ENCODE results near the gene MED26. TPM values are rescaled to one million over a fixed set of nuclear protein-coding genes. Genes with fewer than 3 reads are reported as not detected.
A peak's percentile ranks its signal among the peaks of the same experiment; 100 is the strongest.

The MED26 gene
- total and polyA plus RNA-seq, 10 of the 15 experiments (the other 5 are each of a cell fraction or from before 2014, with no cell fraction given) = 1.1 to 21.4 (median 9.7) TPM

- TF ChIP-seq BHLHE40 (IDR thresholded peaks at IDR 0.05; ENCODE audit: borderline replicate concordance in 1 of 2, low read depth in 2 of 2, low read length in 1 of 2) (peak in 1 of 2 experiments; percentile 79; a peak in 2 of 4 replicates), RELA (IDR thresholded peaks at IDR 0.05; ENCODE audit: borderline replicate concordance, partially characterized antibody) (no peak), SIN3A (IDR thresholded peaks at IDR 0.05; ENCODE audit: low read depth, low read length) (no peak), NKRF (conservative IDR thresholded peaks at IDR 0.05) (no peak; the same call in none of the 2 replicates), CBFB (IDR thresholded peaks at IDR 0.05; ENCODE audit: low read depth) (no peak), KAT2A (conservative IDR thresholded peaks at IDR 0.05; ENCODE audit: control insufficient read depth, low read depth, low read length) (no peak), KLF5 (IDR thresholded peaks at IDR 0.05; ENCODE audit: partially characterized antibody) (no peak), PAX8 (IDR thresholded peaks at IDR 0.05) (no peak), NFYA (IDR thresholded peaks at IDR 0.05; ENCODE audit: borderline replicate concordance, low read depth, low read length) (no peak), WRNIP1 (IDR thresholded peaks at IDR 0.05; ENCODE audit: borderline replicate concordance, low read depth, low read length) (no peak), ELK1 (IDR thresholded peaks at IDR 0.05; ENCODE audit: low read depth, low read length) (no peak), ZBED1 (IDR thresholded peaks at IDR 0.05; ENCODE audit: borderline replicate concordance) (no peak), FOXK2 (IDR thresholded peaks at IDR 0.05) (no peak), ETV6 (conservative IDR thresholded peaks at IDR 0.05 in 1 of 2, IDR thresholded peaks at IDR 0.05 in 1 of 2; ENCODE audit: borderline replicate concordance in 1 of 2, low read depth in 1 of 2) (no peak), SREBF2 (IDR thresholded peaks at IDR 0.05; ENCODE audit: low read length) (no peak), EGR1 (IDR thresholded peaks at IDR 0.05; ENCODE audit: borderline replicate concordance in 1 of 2, low read depth in 2 of 2, low read length in 2 of 2) (peak in 1 of 2 experiments; percentile 89; a peak in 2 of 3 replicates), SREBF1 (IDR thresholded peaks at IDR 0.05; ENCODE audit: low read length) (no peak), ZNF207 (IDR thresholded peaks at IDR 0.05; ENCODE audit: borderline replicate concordance) (no peak), IKZF2 (IDR thresholded peaks at IDR 0.05) (no peak), REST (IDR thresholded peaks at IDR 0.05; ENCODE audit: low read depth, low read length) (no peak), TCF3 (IDR thresholded peaks at IDR 0.05; ENCODE audit: borderline replicate concordance, insufficient read depth, low read depth, low read length) (peak; percentile 79; the same call in 1 of the 2 replicates), GABPA (IDR thresholded peaks at IDR 0.05; ENCODE audit: low read depth) (no peak), MTA2 (IDR thresholded peaks at IDR 0.05; ENCODE audit: low read depth) (no peak)
Observed at GRCh38 chr19:16660763-16661479, 32.9 kb upstream of the MED26 start, which contains the start of gene TMEM38A (continued).

Data from GM12878 (cell line).